BJ (cell line): ENCODE data around the gene SCAMP3. TPM values are rescaled to one million over a fixed set of nuclear protein-coding genes. Genes with fewer than 3 reads are reported as not detected.
"Not testable (repeated sequence)": the region's sequence is repeated elsewhere in the genome, so short reads cannot be mapped to it uniquely, and the experiment has no call there.

ENCODE experiments used
- CTCF ChIA-PET: fragments of 350-600 bp; formaldehyde crosslinking; extraction: SDS; loops from one replicate; lab custom pipeline; 2021; ENCODE audit warnings: antibody characterized with exemption, inconsistent platforms; lab: Yijun Ruan, JAX
- POLR2A ChIA-PET: fragments of 300-600 bp; sonication (Branson Sonifier 250); formaldehyde crosslinking; extraction: SDS; loops from one replicate; lab custom pipeline; 2021; ENCODE audit warnings: antibody characterized with exemption; lab: Charles Lee
- DNase-seq: peaks from one replicate; pipeline ENCODE4 v3.0.0-alpha.2; 2011; ENCODE audit warnings: low read depth
- H3K27me3 ChIP-seq: 2 replicates; pipeline ENCODE4 v1.6.0; 2011; ENCODE audit warnings: low read length; ENCODE audit not compliant: control insufficient read depth, insufficient read depth
- H3K36me3 ChIP-seq: 2 replicates; pipeline ENCODE4 v1.5.1; 2011; ENCODE audit warnings: low read length; ENCODE audit not compliant: control insufficient read depth, insufficient read depth
- H3K4me3 ChIP-seq: 2 replicates; pipeline ENCODE4 v1.5.1; 2011; ENCODE audit warnings: low read depth, mild to moderate bottlenecking, control low read depth, low read length
- CTCF ChIP-seq: IDR thresholded peaks from 2 replicates; pipeline ENCODE4 v1.5.1; 2011; ENCODE audit warnings: low read depth, mild to moderate bottlenecking, control low read depth, inconsistent platforms, low read length, moderate library complexity; ENCODE audit not compliant: insufficient read depth
- polyA plus RNA-seq: library from polyadenylated mRNA; depleted of rRNA; stranded (reverse); fragments of >200 nt; gene quantifications from 2 replicates; pipeline ENCODE4 v1.2.3, GENCODE V29; 2011

Gene SCAMP3
- polyA plus RNA-seq, 1 experiment = 193 TPM

- POLR2A ChIA-PET = no interaction called here
- H3K27me3 ChIP-seq = no peaks in the 10 kb centered on the region
- DNase-seq = no peak
- H3K4me3 ChIP-seq = peak overlapping the region; percentile 51
- TF ChIP-seq CTCF = peak; percentile 60
- CTCF ChIA-PET = interaction anchor here (0.8 to 6.8 kb wide), 11 partner anchors 8 to 52 kb away, joined by 3 to 75 read pairs (median 6); partner anchors contain the start of genes MTX1 and THBS3
- H3K36me3 ChIP-seq = no peaks in the 10 kb centered on the region
Observed at GRCh38 chr1:155226188-155226909, 35.8 kb downstream of the SCAMP3 start.

DNA sequence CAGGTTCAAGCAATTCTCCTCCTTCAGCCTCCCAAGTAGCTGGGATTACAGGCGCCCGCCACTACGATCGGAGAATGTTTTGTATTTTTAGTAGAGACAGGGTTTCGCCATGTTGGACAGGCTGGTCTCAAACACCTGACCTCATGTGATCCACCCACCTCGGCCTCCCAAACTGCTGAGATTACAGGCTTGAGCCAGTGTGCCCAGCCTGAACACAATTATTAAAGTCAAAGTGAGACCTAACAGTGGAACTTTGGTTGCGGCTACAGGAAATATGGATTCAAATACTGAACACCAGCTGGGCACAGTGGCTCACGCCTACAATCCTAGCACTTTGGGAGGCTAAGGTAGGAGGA, 36.8 kb downstream of the SCAMP3 start:
- DNase-seq, H3K4me3 ChIP-seq, H3K36me3 ChIP-seq, H3K27me3 ChIP-seq: not testable (repeated sequence)
- CTCF ChIA-PET = interaction anchor here (0.9 to 6.8 kb wide), 6 partner anchors 18 to 53 kb away, joined by 4 to 75 read pairs (median 8); partner anchors contain the start of genes KRTCAP2, MTX1 and THBS3
- POLR2A ChIA-PET = interaction anchor here (0.7 kb wide), 1 partner anchor 19 kb away, joined by 3 read pairs; no protein-coding TSS in a partner anchor

DNA sequence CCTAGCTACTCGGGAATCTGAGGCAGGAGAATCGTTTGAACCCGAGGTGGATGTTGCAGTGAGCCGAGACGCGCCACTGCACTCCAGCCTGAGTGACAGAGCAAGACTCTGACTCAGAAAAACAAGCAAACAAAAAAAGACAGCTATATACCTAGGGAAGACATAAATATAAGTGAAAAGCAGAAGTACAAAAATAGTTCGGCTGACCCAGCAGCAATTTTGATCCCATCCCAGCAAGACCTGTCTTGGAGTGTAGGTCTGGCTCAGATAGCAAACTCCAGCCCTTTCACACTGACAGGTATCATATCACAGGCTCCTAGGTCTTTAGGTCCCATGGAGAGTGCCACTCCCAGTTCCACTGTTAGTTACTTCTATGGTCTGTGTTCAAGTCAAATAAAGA, 39.1 kb downstream of the SCAMP3 start:
- POLR2A ChIA-PET = no interaction called here

DNA sequence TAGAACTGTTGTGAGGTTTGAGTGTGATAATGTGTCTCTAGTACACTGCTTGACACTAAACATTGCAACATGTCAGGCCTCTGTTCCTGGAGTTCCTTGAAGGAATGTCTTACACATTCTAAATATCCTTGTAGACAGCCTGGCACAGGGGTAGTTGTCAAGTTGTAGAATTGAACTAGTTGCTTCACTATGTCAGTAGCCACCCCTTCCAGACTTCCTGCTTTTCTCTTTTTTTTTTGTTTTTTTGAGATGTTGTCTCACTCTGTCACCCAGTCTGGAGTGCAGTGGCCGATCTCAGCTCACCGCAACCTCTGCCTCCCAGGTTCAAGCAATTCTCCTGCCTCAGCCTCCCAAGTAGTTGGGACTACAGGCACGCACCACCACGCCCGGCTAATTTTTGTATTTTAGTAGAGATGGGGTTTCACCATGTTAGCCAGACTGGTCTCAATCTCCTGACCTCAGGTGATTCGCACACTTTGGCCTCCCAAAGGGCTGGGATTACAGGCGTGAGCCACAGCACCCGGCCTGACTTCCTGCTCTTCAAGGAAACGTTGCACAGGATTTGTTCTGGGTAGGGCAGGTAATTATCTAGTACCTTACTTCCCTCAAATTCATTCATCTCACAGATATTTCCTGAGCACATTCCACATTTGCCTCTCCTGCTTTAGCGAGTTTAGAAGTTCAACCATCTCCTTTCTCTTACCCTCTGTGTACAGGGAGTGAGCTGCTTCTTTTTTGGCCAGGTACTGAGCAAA, 41.8 kb downstream of the SCAMP3 start:
- DNase-seq, H3K4me3 ChIP-seq, CTCF ChIA-PET, POLR2A ChIA-PET, H3K27me3 ChIP-seq, H3K36me3 ChIP-seq: not testable (repeated sequence)

More for the DNA sequence above, 39.1 kb downstream of the SCAMP3 start:
- no peak for DNase-seq
- CTCF ChIA-PET = interaction anchor here (5.2 to 6.8 kb wide), 2 partner anchors 17 to 28 kb away, joined by 27 to 75 read pairs; partner anchors contain the start of genes MTX1 and THBS3
- Histone ChIP-seq H3K4me3 (no peak overlapping the region), H3K27me3 (no peaks in the 10 kb centered on the region), H3K36me3 (no peaks in the 10 kb centered on the region)
- no peak for TF ChIP-seq CTCF

- no peak overlapping the region for H3K4me3 ChIP-seq
- ChIA-PET POLR2A (no interaction called here), CTCF (interaction anchor here (1.2 to 1.5 kb wide), 2 partner anchors 10 to 46 kb away, joined by 4 to 5 read pairs; partner anchors contain the start of genes KRTCAP2 and TRIM46)
- H3K27me3 ChIP-seq = no peaks in the 10 kb centered on the region
- no peak for DNase-seq
- H3K36me3 ChIP-seq = peaks cover 2% of the 10 kb centered on the region
- no peak for TF ChIP-seq CTCF
Observed at GRCh38 chr1:155219592-155220031, 42.5 kb downstream of the SCAMP3 start.
